ENCODE measurements around the gene SLC7A6OS. TPM values are rescaled to one million over a fixed set of nuclear protein-coding genes. Genes with fewer than 3 reads are reported as not detected.

SLC7A6OS gene
- total RNA-seq, 1 donor from 2014 or later: 25.2 TPM

DNA sequence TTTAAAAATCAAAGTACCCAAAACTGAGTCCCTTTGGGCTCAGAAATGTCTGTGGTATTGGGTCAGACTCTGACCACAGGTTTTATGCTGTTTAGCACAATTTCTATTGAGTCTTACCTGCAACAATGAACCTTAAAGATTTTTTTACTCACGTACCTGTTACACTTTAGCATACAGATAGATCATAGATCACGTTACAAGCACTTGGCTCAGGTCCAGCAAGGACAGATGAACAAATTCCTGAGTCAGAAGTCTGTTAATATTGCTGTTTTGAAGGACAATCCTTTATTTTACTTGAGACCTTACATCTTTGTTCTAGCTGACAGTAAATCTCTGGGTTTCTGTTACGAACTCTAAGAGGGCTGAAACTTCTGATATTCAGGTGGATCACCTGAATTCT is 12.8 kb downstream of the SLC7A6OS start:
- no peak overlapping the region for H3K27ac Mint-ChIP-seq (ENCODE audit: unreplicated experiment)
- TF ChIP-seq, protein P1, sequence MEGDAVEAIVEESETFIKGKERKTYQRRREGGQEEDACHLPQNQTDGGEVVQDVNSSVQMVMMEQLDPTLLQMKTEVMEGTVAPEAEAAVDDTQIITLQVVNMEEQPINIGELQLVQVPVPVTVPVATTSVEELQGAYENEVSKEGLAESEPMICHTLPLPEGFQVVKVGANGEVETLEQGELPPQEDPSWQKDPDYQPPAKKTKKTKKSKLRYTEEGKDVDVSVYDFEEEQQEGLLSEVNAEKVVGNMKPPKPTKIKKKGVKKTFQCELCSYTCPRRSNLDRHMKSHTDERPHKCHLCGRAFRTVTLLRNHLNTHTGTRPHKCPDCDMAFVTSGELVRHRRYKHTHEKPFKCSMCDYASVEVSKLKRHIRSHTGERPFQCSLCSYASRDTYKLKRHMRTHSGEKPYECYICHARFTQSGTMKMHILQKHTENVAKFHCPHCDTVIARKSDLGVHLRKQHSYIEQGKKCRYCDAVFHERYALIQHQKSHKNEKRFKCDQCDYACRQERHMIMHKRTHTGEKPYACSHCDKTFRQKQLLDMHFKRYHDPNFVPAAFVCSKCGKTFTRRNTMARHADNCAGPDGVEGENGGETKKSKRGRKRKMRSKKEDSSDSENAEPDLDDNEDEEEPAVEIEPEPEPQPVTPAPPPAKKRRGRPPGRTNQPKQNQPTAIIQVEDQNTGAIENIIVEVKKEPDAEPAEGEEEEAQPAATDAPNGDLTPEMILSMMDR (IDR thresholded peaks at IDR 0.05; ENCODE audit: partially characterized antibody, unreplicated experiment): no peak
- H3K36me3 Mint-ChIP-seq (ENCODE audit: unreplicated experiment): peaks cover 6% of the 10 kb centered on the region

DNA sequence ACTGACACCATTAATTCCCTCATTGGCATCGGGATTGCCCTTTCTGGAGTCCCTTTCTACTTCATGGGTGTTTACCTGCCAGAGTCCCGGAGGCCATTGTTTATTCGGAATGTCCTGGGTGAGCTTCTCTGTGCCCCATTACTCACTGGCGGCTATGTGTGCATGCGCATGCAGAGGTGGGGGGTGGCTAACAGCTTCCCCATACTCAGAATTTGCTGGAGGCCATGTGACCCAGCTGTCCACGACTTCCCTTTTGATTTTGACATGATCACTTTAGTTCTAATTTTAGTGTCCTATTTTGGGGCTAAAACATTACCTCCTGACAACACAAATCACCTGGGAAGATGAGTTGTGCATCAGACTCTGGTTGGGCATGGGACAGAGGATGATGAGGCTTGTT is 14.1 kb downstream of the SLC7A6OS start:
- H3K9me3 Mint-ChIP-seq (ENCODE audit: unreplicated experiment): peaks cover 6% of the 10 kb centered on the region
- no peak overlapping the region for H3K27ac Mint-ChIP-seq (ENCODE audit: unreplicated experiment)
- H3K36me3 Mint-ChIP-seq (ENCODE audit: unreplicated experiment): peaks cover 6% of the 10 kb centered on the region
- H3K27me3 Mint-ChIP-seq (ENCODE audit: unreplicated experiment): peaks cover 8% of the 10 kb centered on the region
- TF ChIP-seq, protein P1 (IDR thresholded peaks at IDR 0.05; ENCODE audit: partially characterized antibody, unreplicated experiment): no peak
- H3K4me3 Mint-ChIP-seq (ENCODE audit: unreplicated experiment): no peak overlapping the region
- no peak for DNase-seq
- H3K4me1 Mint-ChIP-seq (ENCODE audit: low read depth, unreplicated experiment): no peaks in the 10 kb centered on the region

More for the DNA sequence above, 12.8 kb downstream of the SLC7A6OS start:
- Mint-ChIP-seq H3K4me3 (ENCODE audit: unreplicated experiment) (no peak overlapping the region), H3K4me1 (ENCODE audit: low read depth, unreplicated experiment) (no peaks in the 10 kb centered on the region), H3K9me3 (ENCODE audit: unreplicated experiment) (peaks cover 4% of the 10 kb centered on the region), H3K27me3 (ENCODE audit: unreplicated experiment) (peaks cover 9% of the 10 kb centered on the region)
- no peak for DNase-seq

DNA sequence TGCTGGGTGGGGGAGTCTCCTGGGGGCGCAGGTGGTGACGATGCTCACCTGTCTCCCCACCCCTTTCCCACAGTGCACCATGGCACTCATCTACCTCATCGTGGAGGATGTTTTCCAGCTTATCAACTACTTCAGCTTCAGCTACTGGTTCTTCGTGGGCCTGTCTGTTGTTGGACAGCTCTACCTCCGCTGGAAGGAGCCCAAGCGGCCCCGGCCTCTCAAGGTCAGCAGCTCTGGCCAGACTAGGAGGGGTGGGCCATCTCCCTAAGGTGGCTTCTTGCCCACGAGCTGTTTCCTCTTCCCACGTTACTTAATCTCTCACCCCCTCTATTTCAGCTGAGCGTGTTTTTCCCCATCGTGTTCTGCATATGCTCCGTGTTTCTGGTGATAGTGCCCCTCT is 14.5 kb downstream of the SLC7A6OS start:
- Mint-ChIP-seq H3K36me3 (ENCODE audit: unreplicated experiment) (peaks cover 6% of the 10 kb centered on the region), H3K27ac (ENCODE audit: unreplicated experiment) (no peak overlapping the region), H3K4me3 (ENCODE audit: unreplicated experiment) (no peak overlapping the region), H3K9me3 (ENCODE audit: unreplicated experiment) (peaks cover 8% of the 10 kb centered on the region), H3K4me1 (ENCODE audit: low read depth, unreplicated experiment) (no peaks in the 10 kb centered on the region), H3K27me3 (ENCODE audit: unreplicated experiment) (peaks cover 8% of the 10 kb centered on the region)
- TF ChIP-seq, protein P1 (IDR thresholded peaks at IDR 0.05; ENCODE audit: partially characterized antibody, unreplicated experiment): no peak
- DNase-seq: no peak

DNA sequence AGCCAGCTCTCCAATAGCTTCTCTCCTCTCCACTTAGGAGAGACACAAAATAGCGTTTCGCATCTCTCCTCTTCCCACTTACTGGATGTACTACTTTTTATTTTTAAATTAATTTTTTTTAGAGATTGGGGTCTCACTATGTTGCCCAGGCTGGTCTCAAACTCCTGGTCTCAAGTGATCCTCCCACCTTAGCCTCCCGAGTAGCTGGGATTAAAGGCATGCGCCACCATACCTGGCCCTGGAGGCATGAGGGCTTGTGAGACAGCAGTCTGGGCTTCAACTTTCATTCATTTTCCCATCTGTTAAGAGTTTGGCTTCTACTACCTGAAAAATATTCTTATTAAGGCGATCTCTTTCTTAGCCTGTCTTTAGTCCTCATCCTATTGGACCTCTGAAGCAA is 18.3 kb downstream of the SLC7A6OS start:
- DNase-seq: no peak
- peaks cover 8% of the 10 kb centered on the region for H3K27me3 Mint-ChIP-seq (ENCODE audit: unreplicated experiment)
- H3K9me3 Mint-ChIP-seq (ENCODE audit: unreplicated experiment): peaks cover 4% of the 10 kb centered on the region

DNA sequence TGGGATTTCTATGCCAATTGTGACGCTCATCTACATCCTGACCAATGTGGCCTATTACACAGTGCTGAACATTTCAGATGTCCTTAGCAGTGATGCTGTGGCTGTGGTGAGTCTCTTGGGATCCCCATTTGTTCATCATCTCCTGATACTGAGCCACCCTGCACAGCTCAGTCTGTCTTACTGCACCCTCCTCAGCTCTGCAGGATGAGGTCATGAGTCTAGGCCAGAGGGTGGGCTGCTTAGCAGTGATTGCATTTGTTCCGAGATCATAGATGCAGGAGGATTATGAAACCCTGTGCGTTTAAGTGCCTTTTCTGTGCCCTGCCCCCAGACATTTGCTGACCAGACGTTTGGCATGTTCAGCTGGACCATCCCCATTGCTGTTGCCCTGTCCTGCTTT is 19.5 kb downstream of the SLC7A6OS start:
- Mint-ChIP-seq H3K9me3 (ENCODE audit: unreplicated experiment) (peaks cover 4% of the 10 kb centered on the region), H3K4me3 (ENCODE audit: unreplicated experiment) (no peak overlapping the region), H3K27ac (ENCODE audit: unreplicated experiment) (no peak overlapping the region), H3K4me1 (ENCODE audit: low read depth, unreplicated experiment) (peaks cover 3% of the 10 kb centered on the region), H3K27me3 (ENCODE audit: unreplicated experiment) (peaks cover 6% of the 10 kb centered on the region), H3K36me3 (ENCODE audit: unreplicated experiment) (no peaks in the 10 kb centered on the region)
- TF ChIP-seq, protein P1 (IDR thresholded peaks at IDR 0.05; ENCODE audit: partially characterized antibody, unreplicated experiment): no peak
- DNase-seq: no peak

More for the DNA sequence above, 18.3 kb downstream of the SLC7A6OS start:
- TF ChIP-seq, protein P1 (IDR thresholded peaks at IDR 0.05; ENCODE audit: partially characterized antibody, unreplicated experiment): no peak
- no peaks in the 10 kb centered on the region for H3K4me1 Mint-ChIP-seq (ENCODE audit: low read depth, unreplicated experiment)
- no peak overlapping the region for H3K4me3 Mint-ChIP-seq (ENCODE audit: unreplicated experiment)
- no peaks in the 10 kb centered on the region for H3K36me3 Mint-ChIP-seq (ENCODE audit: unreplicated experiment)
- no peak overlapping the region for H3K27ac Mint-ChIP-seq (ENCODE audit: unreplicated experiment)
